Nephron (organoid): ENCODE results near the gene TKTL2.

Source experiments
- H3K27ac Mint-ChIP-seq, 3 experiments: 2 replicates each; pipeline ENCODE4 v1.8.0; 2020; ENCODE audit warnings: mixed read lengths in 3 of 3, mild to moderate bottlenecking in 2 of 3, moderate library complexity in 1 of 3
- H3K27me3 Mint-ChIP-seq: 2 replicates; pipeline ENCODE4 v1.8.0; 2021; ENCODE audit warnings: low read depth, mild to moderate bottlenecking, moderate library complexity, mixed read lengths
- H3K36me3 Mint-ChIP-seq: 2 replicates; pipeline ENCODE4 v1.8.0; 2020; ENCODE audit warnings: low read depth, mixed read lengths
- H3K4me1 Mint-ChIP-seq: 2 replicates; pipeline ENCODE4 v1.8.0; 2020; ENCODE audit warnings: mixed read lengths
- H3K4me3 Mint-ChIP-seq, 3 experiments: 2 replicates each; pipeline ENCODE4 v1.8.0; 2020; ENCODE audit warnings: mild to moderate bottlenecking in 3 of 3, mixed read lengths in 3 of 3, moderate library complexity in 2 of 3
- H3K9me3 Mint-ChIP-seq: 2 replicates; pipeline ENCODE4 v1.8.0; 2020; ENCODE audit warnings: mixed read lengths
- TF ChIP-seq, protein P1 (sequence below), 3 experiments: fragments of 200-600 bp; sonication (generic); IDR thresholded peaks; one replicate each; pipeline ENCODE4 v1.5.0; 2021; ENCODE audit warnings: antibody characterized with exemption in 3 of 3; ENCODE audit not compliant: unreplicated experiment in 3 of 3

Gene TKTL2, protein sequence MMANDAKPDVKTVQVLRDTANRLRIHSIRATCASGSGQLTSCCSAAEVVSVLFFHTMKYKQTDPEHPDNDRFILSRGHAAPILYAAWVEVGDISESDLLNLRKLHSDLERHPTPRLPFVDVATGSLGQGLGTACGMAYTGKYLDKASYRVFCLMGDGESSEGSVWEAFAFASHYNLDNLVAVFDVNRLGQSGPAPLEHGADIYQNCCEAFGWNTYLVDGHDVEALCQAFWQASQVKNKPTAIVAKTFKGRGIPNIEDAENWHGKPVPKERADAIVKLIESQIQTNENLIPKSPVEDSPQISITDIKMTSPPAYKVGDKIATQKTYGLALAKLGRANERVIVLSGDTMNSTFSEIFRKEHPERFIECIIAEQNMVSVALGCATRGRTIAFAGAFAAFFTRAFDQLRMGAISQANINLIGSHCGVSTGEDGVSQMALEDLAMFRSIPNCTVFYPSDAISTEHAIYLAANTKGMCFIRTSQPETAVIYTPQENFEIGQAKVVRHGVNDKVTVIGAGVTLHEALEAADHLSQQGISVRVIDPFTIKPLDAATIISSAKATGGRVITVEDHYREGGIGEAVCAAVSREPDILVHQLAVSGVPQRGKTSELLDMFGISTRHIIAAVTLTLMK

DNA sequence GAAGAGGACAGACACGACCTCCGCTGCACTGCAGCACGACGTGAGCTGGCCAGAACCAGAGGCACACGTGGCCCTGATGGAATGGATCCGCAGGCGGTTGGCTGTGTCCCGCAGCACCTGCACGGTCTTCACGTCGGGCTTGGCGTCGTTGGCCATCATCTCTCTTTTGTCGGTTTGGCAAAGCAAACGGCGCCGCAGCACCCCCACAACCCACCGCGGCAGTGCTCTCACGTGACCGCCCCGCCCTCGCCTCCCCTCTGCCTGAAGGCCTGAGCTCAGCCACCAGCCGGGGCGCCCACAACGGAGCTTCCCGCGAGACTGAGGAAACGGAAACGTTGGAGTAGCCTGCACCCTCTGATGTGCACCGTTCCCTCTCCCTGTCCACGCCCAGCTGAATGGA lies at the start of gene TKTL2:
TKTL2 (minus strand) TSS at position 179 of the 400 bp plus-strand sequence; CDS start at position 159, 20 bp downstream.
- no peak within 1 kb of the TSS for H3K27ac Mint-ChIP-seq
- no peak within 1 kb of the TSS for H3K4me3 Mint-ChIP-seq
- TF ChIP-seq, protein P1, sequence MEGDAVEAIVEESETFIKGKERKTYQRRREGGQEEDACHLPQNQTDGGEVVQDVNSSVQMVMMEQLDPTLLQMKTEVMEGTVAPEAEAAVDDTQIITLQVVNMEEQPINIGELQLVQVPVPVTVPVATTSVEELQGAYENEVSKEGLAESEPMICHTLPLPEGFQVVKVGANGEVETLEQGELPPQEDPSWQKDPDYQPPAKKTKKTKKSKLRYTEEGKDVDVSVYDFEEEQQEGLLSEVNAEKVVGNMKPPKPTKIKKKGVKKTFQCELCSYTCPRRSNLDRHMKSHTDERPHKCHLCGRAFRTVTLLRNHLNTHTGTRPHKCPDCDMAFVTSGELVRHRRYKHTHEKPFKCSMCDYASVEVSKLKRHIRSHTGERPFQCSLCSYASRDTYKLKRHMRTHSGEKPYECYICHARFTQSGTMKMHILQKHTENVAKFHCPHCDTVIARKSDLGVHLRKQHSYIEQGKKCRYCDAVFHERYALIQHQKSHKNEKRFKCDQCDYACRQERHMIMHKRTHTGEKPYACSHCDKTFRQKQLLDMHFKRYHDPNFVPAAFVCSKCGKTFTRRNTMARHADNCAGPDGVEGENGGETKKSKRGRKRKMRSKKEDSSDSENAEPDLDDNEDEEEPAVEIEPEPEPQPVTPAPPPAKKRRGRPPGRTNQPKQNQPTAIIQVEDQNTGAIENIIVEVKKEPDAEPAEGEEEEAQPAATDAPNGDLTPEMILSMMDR (IDR thresholded peaks at IDR 0.05; ENCODE audit: unreplicated experiment in 3 of 3) = no peak
- no peaks in the 10 kb centered on the region for H3K36me3 Mint-ChIP-seq
- H3K27me3 Mint-ChIP-seq = no peaks in the 10 kb centered on the region
- H3K9me3 Mint-ChIP-seq = no peaks in the 10 kb centered on the region
- H3K4me1 Mint-ChIP-seq = no peaks in the 10 kb centered on the region

DNA sequence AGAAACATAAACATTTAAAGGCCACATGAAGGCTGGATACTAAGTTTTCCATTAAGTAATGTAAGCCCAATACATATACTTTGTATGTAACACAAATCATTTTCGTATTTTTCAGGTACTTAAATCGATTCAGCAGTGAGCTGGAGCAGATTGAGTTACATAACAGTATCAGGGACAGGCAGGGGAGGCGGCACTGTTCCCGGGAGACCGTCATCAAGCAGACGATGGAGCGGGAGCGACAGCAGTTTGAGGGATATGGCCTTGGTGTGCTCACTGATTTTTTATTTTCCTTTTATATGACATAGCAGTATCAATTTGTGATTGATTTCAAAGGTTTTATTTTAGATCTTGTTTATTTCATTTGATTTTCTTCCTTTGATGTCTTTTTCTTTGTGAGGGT lies 41.6 kb upstream of the TKTL2 start:
- peaks cover 62% of the 10 kb centered on the region for H3K36me3 Mint-ChIP-seq
- TF ChIP-seq, protein P1 (IDR thresholded peaks at IDR 0.05; ENCODE audit: unreplicated experiment in 3 of 3) = no peak
- no peak overlapping the region for H3K4me3 Mint-ChIP-seq

DNA sequence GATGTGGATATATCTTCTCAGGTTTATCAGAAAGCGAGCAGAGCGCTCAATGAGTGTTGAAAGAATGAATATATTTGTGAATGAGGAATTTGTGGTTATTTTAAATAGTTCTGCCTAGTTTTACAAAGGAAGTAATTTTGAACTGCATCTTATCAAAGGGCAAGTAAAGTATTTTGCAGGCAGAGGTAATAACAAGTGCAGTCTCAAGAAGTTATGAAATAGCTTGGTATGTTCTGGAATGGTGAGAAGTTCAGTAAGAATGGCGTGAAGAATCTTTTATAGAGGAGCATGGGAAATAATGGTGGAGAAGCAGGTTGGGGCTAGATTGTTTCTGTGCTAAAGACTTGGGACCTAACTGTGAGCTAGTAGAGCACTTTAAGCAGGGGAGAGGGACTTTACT lies 31.8 kb upstream of the TKTL2 start:
- Mint-ChIP-seq H3K9me3 (no peaks in the 10 kb centered on the region), H3K27me3 (no peaks in the 10 kb centered on the region), H3K36me3 (peaks cover 13% of the 10 kb centered on the region), H3K4me3 (no peak overlapping the region), H3K27ac (no peak overlapping the region), H3K4me1 (peaks cover 9% of the 10 kb centered on the region)
- TF ChIP-seq, protein P1 (IDR thresholded peaks at IDR 0.05; ENCODE audit: unreplicated experiment in 3 of 3) = no peak

More for the DNA sequence above, 41.6 kb upstream of the TKTL2 start:
- Mint-ChIP-seq H3K4me1 (no peaks in the 10 kb centered on the region), H3K27ac (no peak overlapping the region), H3K9me3 (no peaks in the 10 kb centered on the region), H3K27me3 (no peaks in the 10 kb centered on the region)

DNA sequence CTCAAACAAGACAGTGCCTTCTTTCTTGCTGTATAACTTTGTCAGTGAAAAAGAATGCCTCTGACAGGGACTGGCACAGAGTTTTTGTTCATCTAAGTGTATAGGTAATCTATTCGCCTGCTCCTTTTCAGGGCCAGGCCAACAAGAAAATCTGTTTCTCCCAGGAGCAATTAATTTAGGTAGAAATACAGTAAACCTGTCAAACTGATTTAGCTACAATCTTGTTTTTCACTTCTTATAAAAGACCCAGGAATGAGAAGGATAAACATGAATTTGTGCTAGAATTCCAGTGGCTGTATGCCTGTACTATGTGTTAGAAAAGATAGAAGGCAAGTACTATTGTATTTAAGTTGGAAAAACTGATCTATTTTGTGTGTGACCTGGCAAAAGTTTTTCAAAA lies 27.0 kb upstream of the TKTL2 start:
- TF ChIP-seq, protein P1 (IDR thresholded peaks at IDR 0.05; ENCODE audit: unreplicated experiment in 3 of 3) = no peak
- no peaks in the 10 kb centered on the region for H3K27me3 Mint-ChIP-seq
- peaks cover 29% of the 10 kb centered on the region for H3K4me1 Mint-ChIP-seq
- H3K27ac Mint-ChIP-seq = peak overlapping the region in 1 of 3 experiments; percentile 18
- H3K4me3 Mint-ChIP-seq = no peak overlapping the region
- H3K9me3 Mint-ChIP-seq = no peaks in the 10 kb centered on the region
- peaks cover 10% of the 10 kb centered on the region for H3K36me3 Mint-ChIP-seq

DNA sequence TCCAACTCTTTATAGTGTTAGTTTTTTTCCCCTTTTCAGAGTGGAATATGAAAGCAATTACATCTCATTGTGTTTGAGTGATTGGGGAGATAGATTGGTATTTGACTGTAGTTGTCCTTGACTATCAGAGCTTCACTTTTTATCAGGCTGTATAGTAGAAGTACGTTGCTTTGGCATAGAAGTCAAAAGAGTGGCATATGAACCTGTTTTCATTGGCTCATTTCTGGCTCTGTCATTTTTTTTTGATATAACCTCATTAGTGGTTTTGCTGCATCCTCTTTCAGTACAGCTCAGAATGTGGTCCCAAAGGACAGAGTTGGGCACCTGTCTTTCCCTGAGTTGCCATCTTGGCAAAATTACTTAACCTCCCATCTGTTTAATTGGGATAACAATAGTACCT lies 22.3 kb upstream of the TKTL2 start:
- peak overlapping the region; percentile 92 to 99 (median 92) for H3K27ac Mint-ChIP-seq
- H3K36me3 Mint-ChIP-seq = peaks cover 10% of the 10 kb centered on the region
- H3K27me3 Mint-ChIP-seq = no peaks in the 10 kb centered on the region
- no peaks in the 10 kb centered on the region for H3K9me3 Mint-ChIP-seq
- TF ChIP-seq, protein P1 (IDR thresholded peaks at IDR 0.05; ENCODE audit: unreplicated experiment in 3 of 3) = no peak
- peaks cover 21% of the 10 kb centered on the region for H3K4me1 Mint-ChIP-seq
- peak overlapping the region; percentile 84 to 96 (median 90) for H3K4me3 Mint-ChIP-seq
